ENCODE results near the gene PACS2.

PACS2 gene

DNA sequence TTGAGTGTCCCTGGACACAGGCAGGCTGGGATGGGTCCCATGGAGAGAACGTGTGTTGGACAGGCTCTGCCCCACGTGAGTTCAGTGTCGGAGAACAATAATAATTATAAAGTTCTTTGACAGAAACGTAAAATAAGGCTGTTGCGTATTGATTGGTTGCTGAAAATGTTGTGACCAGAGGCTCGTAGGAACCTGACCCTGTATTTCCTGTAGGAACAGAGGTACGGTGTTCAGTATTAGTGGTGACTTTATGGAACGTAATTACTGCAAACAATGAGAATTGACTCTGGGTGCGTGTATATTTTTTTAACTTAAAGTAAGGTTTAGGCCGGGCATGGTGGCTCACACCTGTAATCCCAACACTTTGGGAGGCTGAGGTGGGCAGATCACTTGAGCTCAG, 112.9 kb downstream of the PACS2 start:
- DNase-seq, result no peak

DNA sequence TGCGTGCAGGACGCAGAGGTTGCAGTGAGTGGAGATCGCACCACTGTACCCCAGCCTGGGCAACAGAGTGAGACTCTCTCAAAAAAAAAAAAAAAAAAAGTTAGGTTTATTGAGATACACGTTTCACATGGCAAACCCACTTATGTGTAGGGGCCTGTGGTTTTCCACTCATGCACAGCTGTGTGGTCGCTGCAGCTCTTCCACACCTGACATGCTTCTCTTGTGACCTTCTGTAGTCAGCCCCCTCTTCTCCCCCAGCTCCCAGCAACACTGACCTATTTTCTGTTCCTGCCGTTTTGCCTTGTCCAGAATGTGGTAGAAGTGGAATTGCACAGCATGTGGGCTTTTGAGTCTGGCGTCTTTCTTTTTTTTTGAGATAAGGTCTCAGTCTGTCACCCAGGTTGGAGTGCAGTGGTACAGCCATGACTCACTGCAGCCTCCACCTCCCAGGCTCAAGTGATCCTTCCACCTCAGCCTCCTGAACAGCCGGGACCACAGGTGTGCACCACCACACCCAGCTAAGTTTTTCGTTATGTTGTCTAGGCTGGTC, 113.5 kb downstream of the PACS2 start:
- no peak for DNase-seq

DNA sequence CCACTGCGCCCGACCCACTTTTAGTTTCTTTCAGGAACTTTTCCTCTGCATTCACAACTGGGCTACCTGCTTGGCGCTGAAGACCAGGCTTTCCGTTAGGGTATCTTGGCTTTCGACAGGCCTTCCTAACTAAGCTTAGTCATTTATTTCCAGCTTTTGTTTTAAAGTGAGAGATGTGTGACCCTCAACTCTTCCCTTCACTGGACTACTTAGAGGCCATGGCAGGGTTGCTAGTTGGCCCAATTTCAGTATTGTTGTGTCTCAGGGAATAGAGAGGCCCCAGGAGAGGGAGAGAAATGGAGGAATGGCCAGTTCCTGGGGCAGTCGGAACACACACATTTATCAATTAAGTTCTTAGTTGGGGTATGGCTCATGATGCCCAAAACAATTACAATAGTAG, 115.5 kb downstream of the PACS2 start:
- DNase-seq, result no peak

- no peak for DNase-seq
Measured at GRCh38 chr14:105430565-105430964, 116.0 kb downstream of the PACS2 start.

DNA sequence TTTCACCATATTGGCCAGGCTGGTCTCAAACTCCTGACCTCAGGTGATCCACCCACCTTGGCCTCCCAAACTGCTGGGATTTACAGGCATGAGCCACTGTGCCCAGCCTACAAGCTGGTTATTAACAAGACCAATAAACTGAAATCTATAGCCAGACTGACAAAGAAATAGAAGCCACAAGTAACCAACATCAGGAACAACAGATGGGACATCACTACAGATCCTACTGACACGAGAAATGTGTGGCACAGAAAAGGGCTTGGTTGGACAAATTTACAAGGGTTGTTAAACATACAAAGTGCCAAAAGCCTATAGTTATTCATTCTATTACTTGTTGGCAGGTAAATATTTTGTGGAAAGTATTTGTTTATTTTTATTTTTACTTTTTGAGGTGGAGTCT, 116.7 kb downstream of the PACS2 start:
- no peak for DNase-seq

- DNase-seq, result no peak
Measured at GRCh38 chr14:105432657-105433056, 118.1 kb downstream of the PACS2 start.

- no peak for DNase-seq
Measured at GRCh38 chr14:105433161-105433605, 118.6 kb downstream of the PACS2 start.

- DNase-seq, result no peak
Measured at GRCh38 chr14:105436402-105436801, 121.9 kb downstream of the PACS2 start.

GRCh38 chr14:105436891-105437722, 122.6 kb downstream of the PACS2 start:
- peak; percentile 96 for DNase-seq

- DNase-seq, result no peak
Measured at GRCh38 chr14:105437723-105438500, 123.4 kb downstream of the PACS2 start.

- DNase-seq, result no peak
Measured at GRCh38 chr14:105439179-105439578, 124.6 kb downstream of the PACS2 start.

GRCh38 chr14:105439710-105440553, 125.4 kb downstream of the PACS2 start:
- no peak for DNase-seq

DNA sequence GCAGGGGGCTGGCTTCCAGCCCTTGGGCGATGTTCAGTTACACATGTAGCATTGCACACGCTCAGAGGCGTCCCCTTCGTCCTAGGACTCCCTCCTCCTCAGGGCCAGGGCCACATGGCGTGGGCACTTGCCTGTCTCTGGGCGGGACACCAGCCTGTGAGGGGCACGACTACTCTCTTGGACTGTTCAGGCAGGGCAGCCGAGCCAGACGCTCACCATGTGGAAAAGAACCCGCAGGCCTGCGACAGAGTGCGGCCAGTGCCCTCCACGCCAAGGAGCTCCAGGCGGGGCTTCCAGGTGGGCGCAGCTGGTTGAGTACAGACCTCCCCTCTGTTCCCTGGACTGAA, 126.0 kb downstream of the PACS2 start:
- DNase-seq, result no peak

DNA sequence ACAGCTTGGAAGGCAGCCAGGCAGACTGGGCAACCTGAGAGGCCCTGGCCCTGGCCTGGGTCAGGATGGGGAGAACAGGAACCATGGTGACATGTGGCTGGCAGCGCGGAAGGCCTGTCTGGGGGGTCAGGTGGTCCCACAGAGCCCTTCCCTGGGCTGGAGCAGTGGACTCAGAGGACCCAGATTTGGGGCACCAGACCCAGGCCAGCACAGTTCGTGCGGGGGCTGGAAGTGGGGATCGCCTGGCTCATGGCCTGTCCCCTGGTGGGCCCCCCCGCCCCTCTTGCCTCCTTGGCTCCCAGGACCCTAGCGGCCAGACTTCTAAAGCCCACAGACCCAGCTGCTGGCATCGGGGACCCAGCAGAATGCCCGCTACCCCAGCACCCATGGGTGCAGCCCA, 126.4 kb downstream of the PACS2 start:
- no peak for DNase-seq

GRCh38 chr14:105442125-105442524, 127.6 kb downstream of the PACS2 start:
- DNase-seq, result no peak

DNA sequence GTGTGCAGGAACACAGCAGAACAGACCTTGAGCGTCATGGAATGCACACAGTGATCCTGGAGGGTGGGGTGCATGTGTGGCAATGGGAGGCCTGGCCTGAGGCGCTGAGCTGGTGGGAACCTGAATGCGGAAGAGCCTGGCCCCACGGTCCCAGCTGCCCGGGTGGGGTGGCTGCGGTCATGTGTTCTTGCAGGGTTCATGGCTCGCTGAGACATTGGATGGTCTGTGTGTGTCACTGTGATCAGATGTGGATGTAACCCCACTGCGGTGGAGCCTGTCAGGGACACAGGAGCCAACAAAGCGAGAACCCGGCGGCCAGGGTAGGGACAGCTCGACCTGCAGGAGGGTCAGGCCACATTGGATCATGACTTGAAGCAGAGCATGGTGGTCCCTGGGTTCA, 128.3 kb downstream of the PACS2 start:
- no peak for DNase-seq

DNA sequence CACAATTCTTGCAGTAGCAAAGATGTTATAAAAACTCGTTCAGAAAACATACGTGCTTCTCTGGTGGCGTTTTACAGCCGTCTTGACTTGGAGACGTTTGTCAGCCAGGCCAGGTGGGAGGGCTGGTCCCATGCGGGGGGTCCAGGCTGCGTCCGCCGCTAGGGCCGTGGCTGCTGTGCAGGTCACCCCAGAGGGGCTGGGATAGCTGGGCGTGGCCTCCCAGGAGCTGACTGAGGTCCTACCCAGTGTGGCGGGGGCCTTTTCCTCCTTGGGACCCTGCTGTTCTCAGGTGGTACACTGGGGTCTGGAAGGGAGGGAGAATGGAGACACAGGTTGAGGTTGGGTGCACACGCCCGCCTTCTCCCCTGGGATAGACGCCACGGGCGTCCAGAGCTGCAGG, 130.3 kb downstream of the PACS2 start:
- no peak for DNase-seq

DNA sequence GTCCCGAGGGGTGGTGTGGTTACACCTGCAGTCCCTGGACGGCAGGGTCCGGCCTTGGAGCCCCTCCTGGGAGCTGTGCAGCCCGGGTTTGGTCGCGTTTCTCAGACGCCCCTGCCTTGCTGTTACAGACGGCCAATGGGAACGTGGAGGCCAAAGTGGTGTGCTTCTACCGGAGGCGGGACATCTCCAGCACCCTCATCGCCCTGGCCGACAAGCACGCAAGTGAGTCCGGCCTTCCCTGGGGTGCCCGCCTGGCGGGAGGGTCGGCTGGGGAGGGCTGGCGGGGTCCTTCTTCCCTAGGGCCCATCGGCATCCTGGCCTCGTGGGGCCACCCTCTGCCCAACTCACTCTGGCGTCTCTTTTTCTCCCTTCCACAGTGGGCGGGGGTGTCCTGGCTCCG, 130.7 kb downstream of the PACS2 start:
- no peak for DNase-seq

DNA sequence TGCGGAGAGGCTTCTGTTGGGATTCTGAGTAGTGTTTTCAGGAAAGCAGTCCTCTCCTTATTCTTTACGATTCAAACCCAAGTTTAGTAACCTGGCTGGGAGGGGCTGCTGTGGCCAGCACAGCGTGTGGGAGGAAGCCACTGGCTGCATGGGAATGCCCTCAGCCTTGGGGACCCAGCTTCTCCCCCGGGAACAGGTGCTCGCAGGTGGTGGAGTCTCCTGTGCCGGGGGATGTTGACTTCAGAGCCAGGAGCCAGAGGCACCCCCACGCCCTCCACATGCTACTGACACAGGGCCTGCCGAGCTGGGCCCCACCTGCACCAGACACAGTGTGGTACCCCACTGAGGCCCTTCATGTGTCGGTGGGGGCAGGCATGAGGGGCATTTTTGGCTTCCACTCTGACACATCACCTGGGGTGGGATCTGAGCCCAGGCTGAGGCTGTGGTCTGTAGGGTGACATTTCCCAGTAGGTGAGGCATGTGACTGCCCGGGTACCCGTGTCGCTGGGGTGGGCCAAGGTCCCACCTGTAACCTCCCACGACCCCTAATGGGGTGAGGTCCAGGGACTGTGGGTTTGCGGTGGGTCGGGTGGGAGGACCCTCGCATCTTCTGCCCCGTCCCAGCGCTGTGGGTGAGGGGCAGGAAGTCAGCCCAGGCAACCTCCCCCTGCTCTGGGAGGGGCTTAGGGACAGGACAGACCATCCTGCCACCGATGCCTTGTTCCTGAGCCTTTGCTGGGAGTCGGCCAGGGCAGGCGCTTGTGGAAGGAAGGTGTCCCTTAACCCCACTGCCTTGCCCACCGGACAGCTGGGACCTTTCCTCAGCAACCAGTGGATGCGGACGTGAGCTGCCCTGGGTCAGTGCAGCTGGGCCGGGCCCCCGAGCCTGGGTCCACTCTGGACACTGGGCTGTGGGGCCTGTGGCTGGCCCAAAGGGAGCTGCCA, 131.6 kb downstream of the PACS2 start:
- DNase-seq, result no peak

DNA sequence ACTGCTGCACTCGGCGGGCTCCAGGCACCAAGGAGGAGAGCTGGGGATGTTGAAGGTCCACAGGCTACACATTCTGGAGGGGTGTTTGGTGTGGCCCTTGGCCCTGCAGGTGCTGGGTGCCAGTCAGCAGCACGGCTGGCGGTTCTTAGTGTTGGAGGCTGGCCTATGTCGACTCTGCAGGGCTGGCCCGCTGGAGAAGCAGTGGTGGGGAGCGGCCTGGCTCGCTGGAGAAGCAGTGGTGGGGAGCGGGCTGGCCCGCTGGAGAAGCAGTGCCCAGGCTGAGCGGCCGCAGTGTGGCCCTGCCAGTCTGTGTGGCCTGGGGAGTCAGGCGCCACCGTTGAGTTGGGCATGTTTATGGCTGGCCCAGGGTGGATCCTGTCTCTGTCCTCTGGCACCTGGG, 132.4 kb downstream of the PACS2 start:
- no peak for DNase-seq
